HG03354 (cell line): ENCODE results near the gene PLXNA4.

Source experiments
- ATAC-seq: cut with Tn5 transposase; IDR thresholded peaks from one replicate; pipeline ENCODE4 v1.9.1; 2021; ENCODE audit warnings: mild to moderate bottlenecking; ENCODE audit not compliant: unreplicated experiment, poor library complexity, severe bottlenecking

PLXNA4 gene

GRCh38 chr7:132351954-132352499, 224.2 kb downstream of the PLXNA4 start:
- ATAC-seq, result no peak

- no peak for ATAC-seq
Observed at GRCh38 chr7:132350741-132351140, 225.5 kb downstream of the PLXNA4 start.

- no peak for ATAC-seq
Observed at GRCh38 chr7:132349075-132349474, 227.2 kb downstream of the PLXNA4 start.

GRCh38 chr7:132348341-132348740, 227.9 kb downstream of the PLXNA4 start:
- no peak for ATAC-seq

GRCh38 chr7:132347858-132348257, 228.4 kb downstream of the PLXNA4 start:
- ATAC-seq, result no peak

- no peak for ATAC-seq
Observed at GRCh38 chr7:132347123-132347522, 229.1 kb downstream of the PLXNA4 start.

GRCh38 chr7:132345543-132346129, 230.6 kb downstream of the PLXNA4 start:
- no peak for ATAC-seq

- no peak for ATAC-seq
Observed at GRCh38 chr7:132345030-132345429, 231.2 kb downstream of the PLXNA4 start.

- ATAC-seq, result no peak
Observed at GRCh38 chr7:132343199-132343598, 233.1 kb downstream of the PLXNA4 start.

- no peak for ATAC-seq
Observed at GRCh38 chr7:132337450-132338080, 238.7 kb downstream of the PLXNA4 start.

- ATAC-seq, result no peak
Observed at GRCh38 chr7:132336797-132337196, 239.5 kb downstream of the PLXNA4 start.

GRCh38 chr7:132333301-132333700, 243.0 kb downstream of the PLXNA4 start:
- ATAC-seq, result no peak

GRCh38 chr7:132328760-132329159, 247.5 kb downstream of the PLXNA4 start:
- no peak for ATAC-seq

GRCh38 chr7:132328047-132328620, 248.1 kb downstream of the PLXNA4 start:
- no peak for ATAC-seq

GRCh38 chr7:132326878-132327589, 249.2 kb downstream of the PLXNA4 start:
- no peak for ATAC-seq

- ATAC-seq, result no peak
Observed at GRCh38 chr7:132322970-132323369, 253.3 kb downstream of the PLXNA4 start.

- ATAC-seq, result no peak
Observed at GRCh38 chr7:132321387-132321786, 254.9 kb downstream of the PLXNA4 start.

GRCh38 chr7:132319481-132319880, 256.8 kb downstream of the PLXNA4 start:
- ATAC-seq, result no peak

- ATAC-seq, result peak; percentile 95
Observed at GRCh38 chr7:132318352-132319318, 257.6 kb downstream of the PLXNA4 start.
